Subcutaneous adipose tissue (tissue), 4 donors: Measurements from ENCODE around the gene CLDN2. TPM values are rescaled to one million over a fixed set of nuclear protein-coding genes. Genes with fewer than 3 reads are reported as not detected.

Source experiments
- CTCF ChIP-seq: fragments of 450-650 bp; IDR thresholded peaks from one replicate; pipeline ENCODE4 v1.5.1; 2016; ENCODE audit warnings: low read depth, mild to moderate bottlenecking, control low read depth, antibody characterized with exemption, moderate library complexity
- total RNA-seq, 4 donors: library from RNA; depleted of rRNA; stranded (reverse); fragments of >200 nt; gene quantifications; one replicate each; pipeline ENCODE4 v1.1.0, GENCODE V29; 2016

Gene CLDN2
- total RNA-seq, 4 donors from 2014 or later: 0.57 to 1.2 TPM; not detected in 2

- TF ChIP-seq CTCF: no peak
Measured at GRCh38 chrX:106903291-106903824, 16.8 kb upstream of the CLDN2 start, which contains the start of gene RIPPLY1. Gene RIPPLY1, minus strand, starts transcription at chrX:106903341. Its CDS starts 54 bp downstream, at chrX:106903287.

- TF ChIP-seq CTCF: no peak
Measured at GRCh38 chrX:106903856-106904528, 16.2 kb upstream of the CLDN2 start.

- no peak for TF ChIP-seq CTCF
Measured at GRCh38 chrX:106905064-106905708, 15.0 kb upstream of the CLDN2 start.

DNA sequence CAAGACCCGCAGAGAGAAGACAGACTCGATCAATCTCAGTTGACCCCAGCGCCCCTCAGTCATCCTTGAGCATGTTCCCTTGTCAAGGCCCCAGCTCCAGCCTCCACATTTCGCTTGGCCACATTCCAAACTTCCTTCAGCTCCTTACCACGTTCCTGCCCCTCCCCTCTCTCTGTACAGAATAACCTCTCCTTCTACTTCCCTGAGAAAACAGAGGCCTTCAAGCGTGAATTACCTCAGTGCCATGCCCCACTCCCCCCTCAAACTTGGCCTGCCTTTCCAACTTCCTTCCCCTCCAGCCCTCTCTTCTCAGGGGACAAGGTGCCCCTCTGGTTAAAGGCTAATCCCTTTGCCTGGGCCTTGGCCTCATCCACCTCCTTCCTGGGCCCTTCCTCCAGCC is 13.8 kb upstream of the CLDN2 start:
- TF ChIP-seq CTCF: no peak

GRCh38 chrX:106912864-106913263 is 7.3 kb upstream of the CLDN2 start:
- TF ChIP-seq CTCF: no peak

GRCh38 chrX:106917830-106918500 is 2.2 kb upstream of the CLDN2 start:
- TF ChIP-seq CTCF: no peak

DNA sequence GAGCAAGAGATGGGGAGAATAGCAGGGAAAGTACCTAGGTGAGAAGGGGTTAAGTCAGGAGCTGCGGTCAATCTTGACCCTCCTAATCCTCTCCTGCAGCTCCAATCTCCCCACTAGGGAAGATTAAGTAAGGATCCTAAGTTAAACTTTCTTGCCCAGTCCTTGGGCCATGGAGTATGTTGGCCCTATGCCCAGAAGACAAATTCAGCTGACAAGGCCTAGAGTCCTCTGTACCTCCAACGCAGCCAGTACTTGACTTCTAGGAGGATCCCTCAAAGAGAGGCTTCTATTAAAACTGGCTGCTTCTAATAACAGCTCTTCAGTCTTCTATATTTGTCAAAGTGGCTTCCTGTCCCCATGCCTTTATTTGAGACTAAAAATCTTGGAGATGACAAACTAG is 1.4 kb downstream of the CLDN2 start:
- no peak for TF ChIP-seq CTCF
